ENCODE data around the gene BSN. TPM values are rescaled to one million over a fixed set of nuclear protein-coding genes. Genes with fewer than 3 reads are reported as not detected.

Gene BSN
- polyA plus RNA-seq, 1 experiment = 0.04 TPM

DNA sequence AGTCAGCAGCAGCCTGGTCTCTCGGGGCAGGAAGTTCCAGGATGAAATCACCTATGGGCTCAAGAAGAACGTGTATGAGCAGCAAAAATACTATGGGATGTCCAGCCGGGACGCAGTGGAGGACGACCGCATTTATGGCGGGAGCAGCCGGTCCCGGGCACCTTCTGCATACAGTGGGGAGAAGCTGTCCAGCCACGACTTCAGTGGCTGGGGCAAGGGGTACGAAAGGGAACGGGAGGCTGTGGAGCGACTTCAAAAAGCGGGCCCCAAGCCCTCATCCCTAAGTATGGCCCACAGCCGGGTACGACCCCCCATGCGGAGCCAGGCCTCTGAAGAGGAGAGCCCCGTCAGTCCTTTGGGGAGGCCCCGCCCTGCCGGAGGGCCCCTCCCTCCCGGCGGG lies 107.7 kb downstream of the BSN start:
- Histone ChIP-seq H3K27me3 (ENCODE audit: control insufficient read depth, insufficient read depth, low read length) (peaks cover 5% of the 10 kb centered on the region; the same call in 1 of the 2 replicates), H3K36me3 (ENCODE audit: control insufficient read depth, insufficient read depth, low read length) (no peaks in the 10 kb centered on the region), H3K4me3 (ENCODE audit: low read depth, low read length) (no peak overlapping the region)
- POLR2A ChIA-PET = no interaction called here
- CTCF ChIA-PET = interaction anchor here (3.8 kb wide), 1 partner anchor 122 kb away, joined by 20 read pairs; no protein-coding TSS in a partner anchor
- no peak for DNase-seq (ENCODE audit: low read depth)
- TF ChIP-seq, protein P1, sequence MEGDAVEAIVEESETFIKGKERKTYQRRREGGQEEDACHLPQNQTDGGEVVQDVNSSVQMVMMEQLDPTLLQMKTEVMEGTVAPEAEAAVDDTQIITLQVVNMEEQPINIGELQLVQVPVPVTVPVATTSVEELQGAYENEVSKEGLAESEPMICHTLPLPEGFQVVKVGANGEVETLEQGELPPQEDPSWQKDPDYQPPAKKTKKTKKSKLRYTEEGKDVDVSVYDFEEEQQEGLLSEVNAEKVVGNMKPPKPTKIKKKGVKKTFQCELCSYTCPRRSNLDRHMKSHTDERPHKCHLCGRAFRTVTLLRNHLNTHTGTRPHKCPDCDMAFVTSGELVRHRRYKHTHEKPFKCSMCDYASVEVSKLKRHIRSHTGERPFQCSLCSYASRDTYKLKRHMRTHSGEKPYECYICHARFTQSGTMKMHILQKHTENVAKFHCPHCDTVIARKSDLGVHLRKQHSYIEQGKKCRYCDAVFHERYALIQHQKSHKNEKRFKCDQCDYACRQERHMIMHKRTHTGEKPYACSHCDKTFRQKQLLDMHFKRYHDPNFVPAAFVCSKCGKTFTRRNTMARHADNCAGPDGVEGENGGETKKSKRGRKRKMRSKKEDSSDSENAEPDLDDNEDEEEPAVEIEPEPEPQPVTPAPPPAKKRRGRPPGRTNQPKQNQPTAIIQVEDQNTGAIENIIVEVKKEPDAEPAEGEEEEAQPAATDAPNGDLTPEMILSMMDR (IDR thresholded peaks at IDR 0.05; ENCODE audit: insufficient read depth, low read depth, low read length) = no peak

DNA sequence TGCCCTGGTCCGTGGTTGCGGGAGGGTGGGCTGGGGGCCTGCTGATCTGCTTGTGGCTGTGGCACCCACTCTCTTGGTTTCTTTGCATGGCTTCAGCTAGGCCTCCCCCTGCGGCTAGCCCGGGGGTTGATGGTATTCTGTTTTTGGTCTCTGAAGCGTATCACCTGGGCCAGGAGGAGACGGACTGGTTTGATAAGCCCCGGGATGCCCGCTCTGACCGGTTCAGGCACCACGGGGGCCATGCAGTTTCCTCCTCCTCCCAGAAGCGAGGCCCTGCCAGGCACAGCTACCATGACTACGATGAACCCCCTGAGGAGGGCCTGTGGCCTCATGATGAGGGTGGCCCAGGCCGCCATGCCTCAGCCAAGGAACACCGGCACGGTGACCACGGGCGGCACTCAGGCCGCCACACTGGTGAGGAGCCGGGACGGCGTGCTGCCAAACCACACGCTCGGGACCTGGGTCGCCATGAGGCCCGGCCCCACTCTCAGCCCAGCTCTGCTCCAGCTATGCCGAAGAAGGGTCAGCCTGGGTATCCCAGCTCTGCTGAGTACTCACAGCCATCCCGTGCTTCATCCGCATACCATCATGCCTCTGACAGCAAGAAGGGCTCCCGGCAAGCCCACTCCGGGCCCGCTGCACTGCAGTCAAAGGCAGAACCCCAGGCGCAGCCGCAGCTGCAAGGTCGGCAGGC lies 108.6 kb downstream of the BSN start:
- TF ChIP-seq, protein P1 (IDR thresholded peaks at IDR 0.05; ENCODE audit: insufficient read depth, low read depth, low read length) = no peak
- ChIA-PET POLR2A (no interaction called here), CTCF (interaction anchor here (3.8 kb wide), 1 partner anchor 123 kb away, joined by 20 read pairs; no protein-coding TSS in a partner anchor)
- Histone ChIP-seq H3K4me3 (ENCODE audit: low read depth, low read length) (no peak overlapping the region), H3K36me3 (ENCODE audit: control insufficient read depth, insufficient read depth, low read length) (no peaks in the 10 kb centered on the region), H3K27me3 (ENCODE audit: control insufficient read depth, insufficient read depth, low read length) (peaks cover 5% of the 10 kb centered on the region; the same call in 1 of the 2 replicates)
- no peak for DNase-seq (ENCODE audit: low read depth)

DNA sequence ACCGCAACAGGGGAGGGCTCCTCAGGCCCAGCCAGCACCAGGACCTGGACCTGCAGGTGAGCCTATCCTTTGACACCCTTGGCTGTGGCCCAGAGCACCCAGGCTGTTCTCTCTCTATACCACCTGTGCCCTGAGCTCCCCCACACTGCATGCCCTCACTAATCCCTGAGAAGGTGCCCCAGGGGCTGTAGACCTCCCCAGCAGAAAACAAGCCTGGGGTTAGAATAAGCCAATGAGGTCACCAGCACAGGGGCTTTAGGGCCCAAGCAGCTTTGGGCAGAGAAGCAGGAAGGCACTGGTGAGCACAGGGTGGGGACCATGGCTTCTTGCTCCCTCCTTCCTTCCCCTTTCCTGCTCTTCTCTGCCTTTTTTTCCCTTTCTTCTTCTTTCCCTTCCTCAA lies 109.6 kb downstream of the BSN start:
- POLR2A ChIA-PET = no interaction called here
- TF ChIP-seq, protein P1 (IDR thresholded peaks at IDR 0.05; ENCODE audit: insufficient read depth, low read depth, low read length) = no peak
- H3K27me3 ChIP-seq (ENCODE audit: control insufficient read depth, insufficient read depth, low read length) = peaks cover 5% of the 10 kb centered on the region; the same call in 1 of the 2 replicates
- H3K36me3 ChIP-seq (ENCODE audit: control insufficient read depth, insufficient read depth, low read length) = no peaks in the 10 kb centered on the region
- CTCF ChIA-PET = interaction anchor here (1.0 to 3.8 kb wide), 2 partner anchors 8 to 124 kb away, joined by 8 to 20 read pairs; no protein-coding TSS in a partner anchor
- no peak for DNase-seq (ENCODE audit: low read depth)
- H3K4me3 ChIP-seq (ENCODE audit: low read depth, low read length) = no peak overlapping the region

DNA sequence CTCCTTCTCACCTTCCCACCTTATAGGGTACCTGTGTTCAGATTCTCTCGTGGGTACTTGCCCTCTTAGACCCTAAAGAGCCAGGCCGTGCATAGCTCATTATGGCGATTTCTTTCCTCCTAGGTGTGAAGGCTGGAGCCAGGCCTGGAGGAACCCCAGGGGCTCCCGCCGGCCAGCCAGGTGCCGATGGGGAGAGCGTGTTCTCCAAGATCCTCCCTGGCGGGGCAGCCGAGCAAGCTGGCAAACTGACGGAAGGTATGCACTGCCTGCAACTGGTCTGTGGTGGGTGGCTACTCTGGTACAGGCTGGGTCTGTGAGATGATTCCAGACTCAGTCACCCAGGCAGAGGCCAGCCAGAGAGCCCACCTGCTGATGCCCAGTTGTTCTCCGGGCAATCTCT lies 110.0 kb downstream of the BSN start:
- Histone ChIP-seq H3K36me3 (ENCODE audit: control insufficient read depth, insufficient read depth, low read length) (no peaks in the 10 kb centered on the region), H3K4me3 (ENCODE audit: low read depth, low read length) (no peak overlapping the region), H3K27me3 (ENCODE audit: control insufficient read depth, insufficient read depth, low read length) (peaks cover 5% of the 10 kb centered on the region; the same call in 1 of the 2 replicates)
- ChIA-PET CTCF (interaction anchor here (1.0 to 3.8 kb wide), 2 partner anchors 7 to 124 kb away, joined by 8 to 20 read pairs; no protein-coding TSS in a partner anchor), POLR2A (no interaction called here)
- no peak for DNase-seq (ENCODE audit: low read depth)
- TF ChIP-seq, protein P1 (IDR thresholded peaks at IDR 0.05; ENCODE audit: insufficient read depth, low read depth, low read length) = no peak

GRCh38 chr3:49665822-49666519 lies 111.7 kb downstream of the BSN start:
- Histone ChIP-seq H3K27me3 (ENCODE audit: control insufficient read depth, insufficient read depth, low read length) (peaks cover 5% of the 10 kb centered on the region; the same call in 1 of the 2 replicates), H3K4me3 (ENCODE audit: low read depth, low read length) (no peak overlapping the region), H3K36me3 (ENCODE audit: control insufficient read depth, insufficient read depth, low read length) (no peaks in the 10 kb centered on the region)
- no peak for DNase-seq (ENCODE audit: low read depth)
- ChIA-PET POLR2A (no interaction called here), CTCF (interaction anchor here (1.3 to 3.8 kb wide), 3 partner anchors 50 to 126 kb away, joined by 3 to 26 read pairs (median 20); no protein-coding TSS in a partner anchor)
- TF ChIP-seq, protein P1 (IDR thresholded peaks at IDR 0.05; ENCODE audit: insufficient read depth, low read depth, low read length) = no peak

Data from BJ (cell line).